ENCODE results near the gene LRRC8B. TPM values are rescaled to one million over a fixed set of nuclear protein-coding genes. Genes with fewer than 3 reads are reported as not detected.
A peak's percentile ranks its signal among the peaks of the same experiment; 100 is the strongest.

LRRC8B gene
- total and polyA plus RNA-seq, 9 donors, result 1.2 to 9.3 (median 6.8) TPM

DNA sequence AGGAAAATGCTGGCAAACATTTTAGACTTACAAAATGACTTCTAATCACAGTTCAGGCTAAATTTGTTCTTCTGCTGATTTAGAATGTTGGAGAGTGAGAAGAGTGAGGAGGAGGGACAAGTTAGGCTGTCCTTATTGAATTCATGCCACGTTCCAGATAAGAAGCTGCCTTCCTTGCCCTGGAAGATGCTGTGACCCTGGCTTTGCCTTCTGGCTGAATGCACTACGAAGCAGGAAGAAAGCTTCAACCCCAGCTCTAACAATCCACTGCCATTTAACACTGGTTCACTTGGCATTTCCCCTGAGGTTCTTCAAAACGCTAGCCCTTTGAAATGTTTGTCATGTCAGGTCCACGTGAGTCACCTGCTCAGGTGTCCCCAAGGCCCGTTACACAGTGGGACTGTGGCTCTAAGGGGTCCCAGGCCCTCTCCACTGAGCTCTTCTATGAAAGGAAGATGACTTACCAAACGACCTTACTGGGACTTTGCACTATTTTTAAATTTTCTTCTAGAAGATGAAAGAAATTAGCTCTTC, 78.3 kb downstream of the LRRC8B start:
- Histone ChIP-seq H3K36me3 (no peaks in the 10 kb centered on the region), H3K9me3 (no peaks in the 10 kb centered on the region), H3K4me1 (ENCODE audit: insufficient read depth) (peaks cover 11% of the 10 kb centered on the region), H3K4me3 (no peak overlapping the region), H3K27me3 (no peaks in the 10 kb centered on the region), H3K27ac (peak overlapping the region in 1 of 2 donors; percentile 30)
- 22 to 23% (median 23%) methylated on average over 6 of the region's 6 CpGs for WGBS, 3 donors
- intact Hi-C loops (cut with DNase I), result loop anchor here in 1 of 4 donors (10.0 kb wide), 1 partner anchor 78 kb away; the partner anchor contains the start of gene LRRC8B
- TF ChIP-seq, protein P1, sequence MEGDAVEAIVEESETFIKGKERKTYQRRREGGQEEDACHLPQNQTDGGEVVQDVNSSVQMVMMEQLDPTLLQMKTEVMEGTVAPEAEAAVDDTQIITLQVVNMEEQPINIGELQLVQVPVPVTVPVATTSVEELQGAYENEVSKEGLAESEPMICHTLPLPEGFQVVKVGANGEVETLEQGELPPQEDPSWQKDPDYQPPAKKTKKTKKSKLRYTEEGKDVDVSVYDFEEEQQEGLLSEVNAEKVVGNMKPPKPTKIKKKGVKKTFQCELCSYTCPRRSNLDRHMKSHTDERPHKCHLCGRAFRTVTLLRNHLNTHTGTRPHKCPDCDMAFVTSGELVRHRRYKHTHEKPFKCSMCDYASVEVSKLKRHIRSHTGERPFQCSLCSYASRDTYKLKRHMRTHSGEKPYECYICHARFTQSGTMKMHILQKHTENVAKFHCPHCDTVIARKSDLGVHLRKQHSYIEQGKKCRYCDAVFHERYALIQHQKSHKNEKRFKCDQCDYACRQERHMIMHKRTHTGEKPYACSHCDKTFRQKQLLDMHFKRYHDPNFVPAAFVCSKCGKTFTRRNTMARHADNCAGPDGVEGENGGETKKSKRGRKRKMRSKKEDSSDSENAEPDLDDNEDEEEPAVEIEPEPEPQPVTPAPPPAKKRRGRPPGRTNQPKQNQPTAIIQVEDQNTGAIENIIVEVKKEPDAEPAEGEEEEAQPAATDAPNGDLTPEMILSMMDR (IDR thresholded peaks at IDR 0.05), result no peak
- no peak for TF ChIP-seq EP300 (IDR thresholded peaks at IDR 0.05)
- TF ChIP-seq POLR2A (IDR thresholded peaks at IDR 0.05), result no peak
- DNase-seq, result no peak

DNA sequence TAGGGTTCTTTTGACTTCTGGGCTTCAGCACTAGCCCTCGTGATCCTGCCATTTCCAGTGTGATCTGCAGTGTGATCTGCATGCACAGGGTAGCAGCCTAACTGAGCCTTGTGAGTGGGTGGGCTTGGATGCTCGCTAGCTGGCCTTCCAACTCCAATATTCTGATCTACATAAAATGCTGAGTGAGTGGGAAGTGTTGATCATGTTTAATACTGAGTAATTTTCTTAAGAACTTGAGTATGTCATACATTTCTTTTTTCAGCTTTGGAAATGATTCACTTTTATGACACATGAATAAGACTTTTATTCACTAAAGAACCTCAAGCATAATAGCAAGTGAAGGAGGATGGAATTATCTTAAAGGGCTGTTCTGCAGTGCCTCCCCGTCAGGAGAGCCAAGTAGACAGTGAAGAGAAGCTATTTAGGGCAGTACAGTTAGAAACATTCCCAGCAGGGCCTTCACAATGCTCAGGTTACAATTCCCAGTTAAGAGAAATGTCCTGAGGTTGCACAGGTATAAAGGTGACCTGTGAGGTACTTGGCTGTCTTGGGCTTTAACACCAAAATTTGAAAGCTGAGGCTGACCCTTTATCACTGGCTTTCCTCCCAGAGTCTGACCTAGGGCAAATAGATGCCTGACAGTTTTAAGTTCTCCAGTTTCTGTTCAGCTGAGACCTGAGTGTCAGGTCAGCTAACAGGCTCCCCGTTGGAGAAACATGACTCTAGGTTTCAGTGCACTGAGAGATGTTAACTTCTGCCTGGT, 79.2 kb downstream of the LRRC8B start:
- no peaks in the 10 kb centered on the region for H3K36me3 ChIP-seq
- H3K9me3 ChIP-seq, result no peaks in the 10 kb centered on the region
- no peak overlapping the region for H3K4me3 ChIP-seq
- H3K4me1 ChIP-seq (ENCODE audit: insufficient read depth), result peaks cover 11% of the 10 kb centered on the region
- H3K27ac ChIP-seq, result peak overlapping the region in 1 of 2 donors; percentile 30
- no peak for TF ChIP-seq EP300 (IDR thresholded peaks at IDR 0.05)
- TF ChIP-seq POLR2A (IDR thresholded peaks at IDR 0.05), result no peak
- TF ChIP-seq, protein P1 (IDR thresholded peaks at IDR 0.05), result no peak
- DNase-seq, result no peak
- no peaks in the 10 kb centered on the region for H3K27me3 ChIP-seq
- intact Hi-C loops (cut with DNase I), result loop anchor here in 1 of 4 donors (10.0 kb wide), 1 partner anchor 79 kb away; the partner anchor contains the start of gene LRRC8B
- WGBS, 3 donors, result 41 to 56% (median 53%) methylated on average over 4 of the region's 4 CpGs

DNA sequence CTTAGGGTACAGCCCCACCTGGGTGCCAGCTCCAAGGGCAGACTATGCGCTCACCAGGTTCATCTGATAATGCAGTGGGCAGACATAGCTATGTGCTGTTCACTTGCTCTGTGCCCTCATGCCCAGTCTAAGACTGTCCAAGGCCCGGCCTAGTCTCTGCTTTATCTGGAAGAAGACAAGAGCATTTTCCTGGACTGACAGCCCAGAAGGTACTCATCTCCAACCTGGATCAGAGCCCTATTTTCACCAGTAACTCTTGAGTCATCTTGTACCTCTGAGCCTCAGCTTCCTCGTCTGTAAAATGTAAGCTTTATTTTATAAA, 79.7 kb downstream of the LRRC8B start:
- Histone ChIP-seq H3K27ac (no peak overlapping the region), H3K36me3 (no peaks in the 10 kb centered on the region), H3K4me1 (ENCODE audit: insufficient read depth) (peaks cover 11% of the 10 kb centered on the region), H3K4me3 (no peak overlapping the region), H3K9me3 (no peaks in the 10 kb centered on the region), H3K27me3 (no peaks in the 10 kb centered on the region)
- TF ChIP-seq, protein P1 (IDR thresholded peaks at IDR 0.05), result no peak
- TF ChIP-seq POLR2A (IDR thresholded peaks at IDR 0.05) (no peak), EP300 (IDR thresholded peaks at IDR 0.05) (no peak)
- intact Hi-C loops (cut with DNase I), result loop anchor here in 1 of 4 donors (10.0 kb wide), 1 partner anchor 80 kb away; the partner anchor contains the start of gene LRRC8B
- WGBS, 3 donors, result 57 to 59% (median 57%) methylated on average over 3 of the region's 3 CpGs
- DNase-seq, result no peak

DNA sequence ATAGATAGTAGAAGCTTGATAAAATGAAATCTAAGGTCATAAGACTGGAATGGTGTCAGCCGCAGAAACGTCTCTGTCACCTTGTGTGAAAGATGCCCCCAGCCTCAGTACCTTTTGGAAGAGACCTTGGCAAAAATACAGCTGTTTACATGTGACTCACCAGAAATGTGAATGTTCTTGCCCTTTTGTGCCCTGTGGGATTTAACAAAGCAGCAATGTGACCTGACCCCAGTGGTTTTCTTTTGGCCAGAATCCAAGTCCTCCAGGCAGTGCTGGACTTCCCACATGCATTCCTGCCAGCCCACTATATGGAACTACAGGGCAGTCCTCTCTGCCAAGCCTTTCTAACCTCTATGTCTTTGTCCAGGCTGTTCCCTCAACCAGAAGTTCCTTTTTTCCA, 81.1 kb downstream of the LRRC8B start:
- Histone ChIP-seq H3K36me3 (no peaks in the 10 kb centered on the region), H3K9me3 (no peaks in the 10 kb centered on the region), H3K27ac (no peak overlapping the region), H3K4me3 (no peak overlapping the region), H3K4me1 (ENCODE audit: insufficient read depth) (peaks cover 11% of the 10 kb centered on the region), H3K27me3 (no peaks in the 10 kb centered on the region)
- 61 to 78% (median 69%) methylated on average over 2 of the region's 2 CpGs for WGBS, 3 donors
- TF ChIP-seq, protein P1 (IDR thresholded peaks at IDR 0.05), result no peak
- no peak for TF ChIP-seq POLR2A (IDR thresholded peaks at IDR 0.05)
- TF ChIP-seq EP300 (IDR thresholded peaks at IDR 0.05), result no peak
- intact Hi-C loops (cut with DNase I), result loop anchor here in 1 of 4 donors (10.0 kb wide), 1 partner anchor 81 kb away; the partner anchor contains the start of gene LRRC8B
- DNase-seq, result no peak

Measured in ovary (tissue), 9 donors.